Measurements from ENCODE around the gene MAPKBP1. TPM values are rescaled to one million over a fixed set of nuclear protein-coding genes. Genes with fewer than 3 reads are reported as not detected.

MAPKBP1 gene
- total RNA-seq, 3 donors from 2014 or later (not counting 1 experiment from before 2014, with no cell fraction given) = 44.8 to 55.4 (median 49.0) TPM

DNA sequence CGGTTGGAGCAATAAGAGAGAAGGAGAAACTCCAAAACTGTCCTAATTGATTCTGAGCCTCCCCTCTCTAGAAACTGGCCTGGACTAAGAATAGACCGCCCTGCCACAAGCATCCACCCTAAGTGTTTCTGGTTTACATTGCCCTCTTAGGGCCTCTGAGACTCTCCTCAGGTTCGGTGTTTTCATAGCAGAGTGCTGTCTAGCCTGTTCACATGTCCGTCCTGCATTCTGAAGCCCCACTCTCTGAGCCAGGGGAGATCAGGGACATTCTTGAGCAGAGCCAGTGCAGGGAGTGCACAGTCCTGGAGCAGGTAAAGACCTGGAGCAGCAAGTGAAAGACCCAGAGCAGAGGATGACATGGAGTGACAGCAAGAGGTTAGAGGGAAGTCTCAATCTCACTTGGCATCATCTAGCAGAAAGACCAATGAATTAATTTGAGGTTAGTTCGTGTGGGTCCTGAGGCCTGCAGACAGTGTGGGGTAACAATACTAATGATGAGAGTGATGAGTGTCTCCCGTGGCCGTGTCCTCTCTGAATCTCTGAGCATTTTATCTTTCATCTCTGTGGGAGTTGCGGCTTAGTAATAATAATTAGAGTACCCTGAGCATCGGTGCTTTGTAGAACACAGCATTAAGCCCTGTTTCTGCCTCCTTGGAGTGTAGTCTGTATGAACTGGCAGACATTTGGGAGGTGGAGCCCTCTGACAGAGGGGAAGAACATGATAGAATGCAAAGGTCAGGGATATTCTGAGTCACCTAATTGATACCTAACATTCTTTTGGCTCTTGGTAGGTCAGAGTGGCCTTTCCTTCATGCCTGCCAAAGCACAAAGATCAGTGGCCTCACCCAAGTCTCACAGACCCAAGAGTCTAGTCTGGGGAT lies 24.6 kb downstream of the MAPKBP1 start:
- H3K4me3 ChIP-seq (ENCODE audit: low read length) = no peak overlapping the region

DNA sequence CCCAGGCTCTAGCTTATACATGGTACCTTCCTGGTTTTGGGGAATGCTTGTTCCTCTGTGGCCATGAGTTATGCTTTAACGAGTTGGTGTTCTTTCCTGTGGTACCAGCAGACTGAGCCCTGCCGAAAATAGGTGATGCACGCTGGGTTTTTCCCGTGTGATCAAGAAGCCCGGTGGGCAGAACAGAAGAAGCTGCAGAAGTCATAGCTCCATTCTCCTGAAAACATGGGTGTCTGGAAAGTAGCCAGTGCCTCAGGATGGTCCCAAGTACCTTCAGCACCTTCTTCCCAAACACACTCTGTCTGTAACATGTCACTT lies 25.2 kb downstream of the MAPKBP1 start:
- Mint-ChIP-seq H3K27me3 (ENCODE audit: low read depth in 2 of 2) (no peaks in the 10 kb centered on the region), H3K27ac (no peak overlapping the region)
- intact Hi-C loops (cut with micrococcal nuclease) = no loop called here

More for the DNA sequence above, 24.6 kb downstream of the MAPKBP1 start:
- H3K27ac Mint-ChIP-seq = no peak overlapping the region
- no peaks in the 10 kb centered on the region for H3K27me3 Mint-ChIP-seq (ENCODE audit: low read depth in 2 of 2)
- H3K27ac ChIP-seq (ENCODE audit: low read length) = no peak overlapping the region
- intact Hi-C loops (cut with micrococcal nuclease) = no loop called here
- 82% methylated on average over 8 of the region's 9 CpGs for WGBS (ENCODE audit: insufficient coverage)
- no peaks in the 10 kb centered on the region for H3K9me3 Mint-ChIP-seq
- no peak for TF ChIP-seq CTCF (IDR thresholded peaks at IDR 0.05)
- no peak overlapping the region for H3K4me3 Mint-ChIP-seq
- no peaks in the 10 kb centered on the region for H3K9me3 ChIP-seq (ENCODE audit: control insufficient read depth, insufficient read depth, low read length)
- H3K4me1 Mint-ChIP-seq = peaks cover 10 to 18% of the 10 kb centered on the region in 2 donors
- DNase-seq (no peak), ATAC-seq (no peak)
- H3K4me1 ChIP-seq (ENCODE audit: control insufficient read depth, insufficient read depth, low read length) = no peaks in the 10 kb centered on the region
- H3K36me3 ChIP-seq (ENCODE audit: control insufficient read depth, insufficient read depth, low read length) = peaks cover 6% of the 10 kb centered on the region
- H3K27me3 ChIP-seq (ENCODE audit: control insufficient read depth, insufficient read depth, low read length) = no peaks in the 10 kb centered on the region
- H3K36me3 Mint-ChIP-seq = no peaks in the 10 kb centered on the region

DNA sequence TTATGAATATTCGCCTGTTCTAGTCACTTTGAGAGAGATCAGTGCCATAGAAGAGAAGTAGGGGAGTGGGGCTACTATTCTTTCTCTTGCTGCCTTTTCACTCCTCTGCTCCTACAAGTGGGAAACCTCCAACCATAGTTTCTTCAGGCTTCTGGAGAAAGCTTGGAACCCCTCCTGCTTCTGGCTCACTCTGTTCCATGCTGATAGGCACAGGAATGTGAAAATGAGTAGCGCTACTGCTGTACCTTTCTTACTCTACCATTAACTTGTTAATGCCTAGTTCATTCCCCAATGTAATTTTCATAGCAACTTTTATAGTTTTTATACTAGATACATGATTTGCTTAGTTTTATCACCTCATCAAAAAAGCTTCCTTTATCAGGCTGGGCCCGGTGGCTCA lies 26.9 kb downstream of the MAPKBP1 start:
- H3K27ac Mint-ChIP-seq = no peak overlapping the region
- no peaks in the 10 kb centered on the region for H3K27me3 ChIP-seq (ENCODE audit: control insufficient read depth, insufficient read depth, low read length)
- H3K9me3 Mint-ChIP-seq = no peaks in the 10 kb centered on the region
- no peak overlapping the region for H3K4me3 Mint-ChIP-seq
- WGBS (ENCODE audit: insufficient coverage) = 97% methylated on average over 2 of the region's 3 CpGs
- H3K9me3 ChIP-seq (ENCODE audit: control insufficient read depth, insufficient read depth, low read length) = no peaks in the 10 kb centered on the region
- H3K4me3 ChIP-seq (ENCODE audit: low read length) = no peak overlapping the region
- no peak for TF ChIP-seq CTCF (IDR thresholded peaks at IDR 0.05)
- DNase-seq = no peak
- no peak for ATAC-seq
- H3K4me1 ChIP-seq (ENCODE audit: control insufficient read depth, insufficient read depth, low read length) = no peaks in the 10 kb centered on the region
- no peaks in the 10 kb centered on the region for H3K36me3 Mint-ChIP-seq
- H3K27ac ChIP-seq (ENCODE audit: low read length) = no peak overlapping the region
- H3K4me1 Mint-ChIP-seq = peaks cover 14 to 17% of the 10 kb centered on the region in 2 donors
- no peaks in the 10 kb centered on the region for H3K27me3 Mint-ChIP-seq (ENCODE audit: low read depth in 2 of 2)
- intact Hi-C loops (cut with micrococcal nuclease) = no loop called here
- H3K36me3 ChIP-seq (ENCODE audit: control insufficient read depth, insufficient read depth, low read length) = peaks cover 6% of the 10 kb centered on the region

More for the DNA sequence above, 25.2 kb downstream of the MAPKBP1 start:
- Mint-ChIP-seq H3K9me3 (no peaks in the 10 kb centered on the region), H3K36me3 (no peaks in the 10 kb centered on the region), H3K4me3 (no peak overlapping the region), H3K4me1 (peaks cover 13 to 19% of the 10 kb centered on the region in 2 donors)
- Histone ChIP-seq H3K27ac (ENCODE audit: low read length) (no peak overlapping the region), H3K4me3 (ENCODE audit: low read length) (no peak overlapping the region), H3K36me3 (ENCODE audit: control insufficient read depth, insufficient read depth, low read length) (peaks cover 6% of the 10 kb centered on the region), H3K4me1 (ENCODE audit: control insufficient read depth, insufficient read depth, low read length) (no peaks in the 10 kb centered on the region), H3K27me3 (ENCODE audit: control insufficient read depth, insufficient read depth, low read length) (no peaks in the 10 kb centered on the region), H3K9me3 (ENCODE audit: control insufficient read depth, insufficient read depth, low read length) (no peaks in the 10 kb centered on the region)
- no peak for TF ChIP-seq CTCF (IDR thresholded peaks at IDR 0.05)
- ATAC-seq = no peak
- DNase-seq = no peak
- 69% methylated on average over 5 of the region's 5 CpGs for WGBS (ENCODE audit: insufficient coverage)

Data from natural killer cell (primary cell).